ENCODE data around the gene ATP8B4. TPM values are rescaled to one million over a fixed set of nuclear protein-coding genes. Genes with fewer than 3 reads are reported as not detected.

Gene ATP8B4
- total and polyA plus RNA-seq, 2 of the 8 experiments (the other 6 are each of a cell fraction or from before 2014, with no cell fraction given): 0.17 to 0.24 TPM

DNA sequence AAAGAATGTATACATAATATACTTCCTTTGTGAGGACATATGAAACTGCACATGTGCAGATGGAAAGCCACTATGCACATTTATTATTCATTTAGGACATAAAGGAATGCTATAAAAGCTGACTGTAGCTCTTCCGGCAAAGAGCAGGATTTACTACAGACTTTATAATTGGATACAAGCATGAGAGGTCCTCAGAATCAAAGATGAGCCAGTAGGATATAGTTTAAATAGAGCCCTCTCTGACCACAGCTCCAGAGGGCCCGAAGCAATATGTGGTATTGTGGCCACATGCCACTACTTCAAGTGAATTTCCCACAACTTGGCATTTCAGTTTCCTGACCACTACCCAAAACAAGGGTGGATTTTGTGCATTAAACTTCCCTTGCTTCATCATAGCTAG is 140.9 kb downstream of the ATP8B4 start:
- H2BK20ac ChIP-seq (ENCODE audit: low read length): no peak overlapping the region
- H2AFZ ChIP-seq (ENCODE audit: low read length): no peak overlapping the region
- no peaks in the 10 kb centered on the region for H3K9me3 ChIP-seq (ENCODE audit: insufficient read depth in 2 of 2, low read depth in 1 of 2, low read length in 1 of 2)
- no peak overlapping the region for H2BK15ac ChIP-seq (ENCODE audit: low read length)
- no peaks in the 10 kb centered on the region for H3K4me1 ChIP-seq (replicated peaks in 1 of 4; ENCODE audit: control insufficient read depth in 3 of 4, insufficient read depth in 4 of 4, low read length in 3 of 4)
- no peak overlapping the region for H2AK5ac ChIP-seq (ENCODE audit: low read depth, low read length)
- WGBS, 2 experiments (ENCODE audit: extremely low coverage in 1 of 2, insufficient coverage in 1 of 2, insufficient read length in 1 of 2, insufficient replicate concordance in 2 of 2, low coverage in 1 of 2, low lambda C conversion rate in 2 of 2, missing lambda C conversion rate in 1 of 2): 43% methylated on average over 2 of the region's 2 CpGs; no CpG with 5 or more reads in 1 of the 2 experiments
- no peak overlapping the region for H4K8ac ChIP-seq (ENCODE audit: extremely low read depth, insufficient read depth, low read length)
- H3K27me3 ChIP-seq (replicated peaks in 1 of 4; ENCODE audit: control insufficient read depth in 3 of 4, extremely low read depth in 1 of 4, insufficient read depth in 3 of 4, low read length in 3 of 4): no peaks in the 10 kb centered on the region
- no peak for FAIRE-seq
- no peak overlapping the region for H2BK5ac ChIP-seq (ENCODE audit: low read depth, low read length)
- H3K23me2 ChIP-seq (ENCODE audit: low read depth, low read length): no peaks in the 10 kb centered on the region
- H3K18ac ChIP-seq (ENCODE audit: extremely low read depth, low read length): no peak overlapping the region
- no peaks in the 10 kb centered on the region for H3K79me1 ChIP-seq (ENCODE audit: low read depth, low read length)
- no peak for DNase-seq (ENCODE audit: low read depth in 1 of 2, low spot score in 2 of 2)
- no peak overlapping the region for H3K4me2 ChIP-seq (ENCODE audit: insufficient read depth in 1 of 2, low read depth in 2 of 2, low read length in 2 of 2)
- H3K4me3 ChIP-seq (ENCODE audit: extremely low read depth in 1 of 4, insufficient read depth in 2 of 4, low read depth in 3 of 4, low read length in 4 of 4): no peak overlapping the region
- no peak overlapping the region for H3K23ac ChIP-seq (ENCODE audit: insufficient read length)
- POLR2A ChIA-PET (ENCODE audit: partially characterized antibody): no interaction called here
- H3K27ac ChIP-seq (ENCODE audit: low read depth, low read length): no peak overlapping the region
- H4K91ac ChIP-seq (replicated peaks; ENCODE audit: insufficient read length, low read length): no peak overlapping the region
- H2BK120ac ChIP-seq (replicated peaks; ENCODE audit: low read depth, low read length): no peak overlapping the region
- H3K4ac ChIP-seq (replicated peaks; ENCODE audit: insufficient read length, low read depth, low read length): no peak overlapping the region
- no peak overlapping the region for H2BK12ac ChIP-seq (ENCODE audit: low read depth, low read length)
- no peak overlapping the region for H4K5ac ChIP-seq (ENCODE audit: insufficient read length, low read depth, low read length)
- H4K20me1 ChIP-seq (replicated peaks in 1 of 2; ENCODE audit: control insufficient read depth in 1 of 2, insufficient read depth in 2 of 2, low read length in 2 of 2): no peaks in the 10 kb centered on the region
- H3K79me2 ChIP-seq (ENCODE audit: control insufficient read depth in 1 of 2, insufficient read depth in 2 of 2, low read length in 2 of 2): no peaks in the 10 kb centered on the region
- H3K56ac ChIP-seq (replicated peaks; ENCODE audit: insufficient read length, low read depth, low read length): no peak overlapping the region
- CTCF ChIA-PET (ENCODE audit: partially characterized antibody): interaction anchor here (1.1 to 2.2 kb wide), 4 partner anchors 14 to 703 kb away, joined by 3 to 12 read pairs (median 3); no protein-coding TSS in a partner anchor
- no peak overlapping the region for H3K9ac ChIP-seq (replicated peaks in 1 of 4; ENCODE audit: extremely low read depth in 1 of 4, low read depth in 3 of 4, low read length in 3 of 4)
- no peak overlapping the region for H3K14ac ChIP-seq (ENCODE audit: insufficient read length)
- H3K36me3 ChIP-seq (ENCODE audit: control insufficient read depth in 2 of 4, insufficient read depth in 4 of 4, low read length in 3 of 4): no peaks in the 10 kb centered on the region
- TF ChIP-seq CBX5 (IDR thresholded peaks at IDR 0.05; ENCODE audit: low read depth, low read length) (no peak), JUN (IDR thresholded peaks at IDR 0.05; ENCODE audit: low read depth, low read length) (no peak), SP1 (IDR thresholded peaks at IDR 0.05; ENCODE audit: low read depth, low read length) (no peak), HDAC2 (IDR thresholded peaks at IDR 0.05; ENCODE audit: borderline replicate concordance in 1 of 2, low read depth in 2 of 2, low read length in 2 of 2) (no peak), YY1 (IDR thresholded peaks at IDR 0.05; ENCODE audit: low read depth, low read length) (no peak), GTF2F1 (IDR thresholded peaks at IDR 0.05; ENCODE audit: borderline replicate concordance, low read depth, low read length) (no peak), SUZ12 (IDR thresholded peaks at IDR 0.05; ENCODE audit: low read length) (no peak), TBP (IDR thresholded peaks at IDR 0.05; ENCODE audit: low read depth, low read length) (no peak), NANOG (IDR thresholded peaks at IDR 0.05; ENCODE audit: insufficient read depth, low read depth, low read length, poor library complexity, severe bottlenecking) (no peak), ATF3 (IDR thresholded peaks at IDR 0.05; ENCODE audit: insufficient read depth, low read depth, low read length) (no peak), TEAD4 (IDR thresholded peaks at IDR 0.05; ENCODE audit: low read depth, low read length) (no peak), SIRT6 (IDR thresholded peaks at IDR 0.05; ENCODE audit: low read length) (no peak), EGR1 (IDR thresholded peaks at IDR 0.05; ENCODE audit: borderline replicate concordance, low read depth, low read length) (no peak), TAF1 (IDR thresholded peaks at IDR 0.05; ENCODE audit: low read depth, low read length) (no peak)
